Endodermal cell (in vitro differentiated cells): Measurements from ENCODE around the gene IGSF9B. TPM values are rescaled to one million over a fixed set of nuclear protein-coding genes. Genes with fewer than 3 reads are reported as not detected.

Experiments used
- DNase-seq: peaks from one replicate; pipeline ENCODE4 v3.0.0-alpha.2; 2017
- H3K27ac ChIP-seq: 2 replicates; pipeline ENCODE4 v1.5.1; 2013; ENCODE audit warnings: mild to moderate bottlenecking, low read depth, low read length, moderate library complexity
- H3K27me3 ChIP-seq: 2 replicates; pipeline ENCODE4 v1.6.1; 2013; ENCODE audit warnings: mild to moderate bottlenecking, low read length, moderate library complexity; ENCODE audit not compliant: insufficient read depth, control insufficient read depth, poor library complexity, severe bottlenecking
- H3K36me3 ChIP-seq: 2 replicates; pipeline ENCODE4 v1.7.0; 2013; ENCODE audit warnings: mild to moderate bottlenecking, low read length, moderate library complexity; ENCODE audit not compliant: control insufficient read depth, insufficient read depth
- H3K4me1 ChIP-seq: one replicate; pipeline ENCODE4 v1.7.0; 2013; ENCODE audit warnings: low read length; ENCODE audit not compliant: control insufficient read depth, insufficient read depth
- H3K4me3 ChIP-seq: 2 replicates; pipeline ENCODE4 v1.5.1; 2013; ENCODE audit warnings: mild to moderate bottlenecking, low read length, moderate library complexity
- H3K9ac ChIP-seq: 2 replicates; pipeline ENCODE4 v1.6.1; 2013; ENCODE audit warnings: mild to moderate bottlenecking, low read length, moderate library complexity; ENCODE audit not compliant: poor library complexity, severe bottlenecking; ENCODE audit errors: extremely low read depth
- H3K9me3 ChIP-seq: 2 replicates; pipeline ENCODE4 v1.6.1; 2013; ENCODE audit warnings: mild to moderate bottlenecking, low read length, moderate library complexity; ENCODE audit not compliant: control insufficient read depth
- H3K27ac Mint-ChIP-seq: 2 replicates; pipeline ENCODE4 v1.8.0; 2020; ENCODE audit warnings: mixed read lengths
- H3K27me3 Mint-ChIP-seq: 2 replicates; pipeline ENCODE4 v1.8.0; 2021; ENCODE audit warnings: mild to moderate bottlenecking, mixed read lengths; ENCODE audit not compliant: insufficient read depth
- H3K36me3 Mint-ChIP-seq: 2 replicates; pipeline ENCODE4 v1.8.0; 2020; ENCODE audit warnings: low read depth, mixed read lengths
- H3K4me1 Mint-ChIP-seq: 2 replicates; pipeline ENCODE4 v1.8.0; 2020; ENCODE audit warnings: mixed read lengths
- H3K4me3 Mint-ChIP-seq: 2 replicates; pipeline ENCODE4 v1.8.0; 2020; ENCODE audit warnings: mild to moderate bottlenecking, moderate library complexity, mixed read lengths
- H3K9me3 Mint-ChIP-seq: 2 replicates; pipeline ENCODE4 v1.8.0; 2020; ENCODE audit warnings: mild to moderate bottlenecking, mixed read lengths
- CTCF ChIP-seq: fragments of 200-600 bp; sonication (generic); conservative IDR thresholded peaks from 2 replicates; pipeline ENCODE4 v1.5.0; 2021; ENCODE audit warnings: antibody characterized with exemption, mild to moderate bottlenecking
- WGBS, 2 experiments: methylation state at CpG; one replicate each; pipeline versions ENCODE4 v1.1.5 to v1.1.7; 2013; ENCODE audit warnings: missing lambda C conversion rate in 2 of 2, mixed read lengths in 1 of 2; ENCODE audit not compliant: insufficient coverage in 1 of 2, insufficient read length in 1 of 2; 5-methylcytosine and 5-hydroxymethylcytosine counted together
- total RNA-seq, 2 donors: library from RNA; stranded (reverse); fragmentation: NEBNext Ultra II Directional in 1 of 2; extraction: Animal tissue kit (Norgen Biotek cat#: 25700) in 1 of 2; gene quantifications; 2 replicates in 1 of 2; 3 replicates in 1 of 2; pipeline ENCODE4 v1.2.1, GENCODE V29; 2021

Gene IGSF9B
- total RNA-seq, 2 donors from 2014 or later, result 14.1 to 23.0 TPM

- no peak overlapping the region for H3K9ac ChIP-seq
- H3K27ac ChIP-seq, result no peak overlapping the region
- no peak for DNase-seq
- TF ChIP-seq CTCF, result no peak
- H3K9me3 ChIP-seq, result no peaks in the 10 kb centered on the region
- no peak overlapping the region for H3K4me3 Mint-ChIP-seq
- no peak overlapping the region for H3K4me3 ChIP-seq
- no peaks in the 10 kb centered on the region for H3K4me1 Mint-ChIP-seq
- H3K9me3 Mint-ChIP-seq, result peaks cover 1% of the 10 kb centered on the region
- no peaks in the 10 kb centered on the region for H3K4me1 ChIP-seq
- H3K36me3 Mint-ChIP-seq, result no peaks in the 10 kb centered on the region
- no peaks in the 10 kb centered on the region for H3K36me3 ChIP-seq
- peaks cover 3% of the 10 kb centered on the region for H3K27me3 Mint-ChIP-seq
- no peaks in the 10 kb centered on the region for H3K27me3 ChIP-seq
- 92 to 96% methylated on average over 4 to 6 of the region's 6 CpGs for WGBS, 2 experiments
- no peak overlapping the region for H3K27ac Mint-ChIP-seq
Measured at GRCh38 chr11:134001088-134001487, 44.3 kb upstream of the IGSF9B start.

GRCh38 chr11:133999355-133999754 lies 42.6 kb upstream of the IGSF9B start:
- Histone ChIP-seq H3K9me3 (no peaks in the 10 kb centered on the region), H3K27ac (no peak overlapping the region), H3K27me3 (no peaks in the 10 kb centered on the region), H3K4me3 (no peak overlapping the region), H3K9ac (no peak overlapping the region), H3K4me1 (no peaks in the 10 kb centered on the region), H3K36me3 (no peaks in the 10 kb centered on the region)
- Mint-ChIP-seq H3K4me3 (no peak overlapping the region), H3K27ac (no peak overlapping the region), H3K9me3 (peaks cover 1% of the 10 kb centered on the region), H3K4me1 (no peaks in the 10 kb centered on the region), H3K27me3 (peaks cover 3% of the 10 kb centered on the region), H3K36me3 (no peaks in the 10 kb centered on the region)
- 90 to 91% methylated on average over 7 to 11 of the region's 11 CpGs for WGBS, 2 experiments
- DNase-seq, result no peak
- TF ChIP-seq CTCF, result no peak

GRCh38 chr11:133997554-133997953 lies 40.8 kb upstream of the IGSF9B start:
- no peak for DNase-seq
- Mint-ChIP-seq H3K9me3 (peaks cover 1% of the 10 kb centered on the region), H3K4me3 (no peak overlapping the region), H3K4me1 (no peaks in the 10 kb centered on the region), H3K27me3 (peaks cover 3% of the 10 kb centered on the region), H3K36me3 (no peaks in the 10 kb centered on the region), H3K27ac (no peak overlapping the region)
- no peaks in the 10 kb centered on the region for H3K4me1 ChIP-seq
- WGBS, 2 experiments, result 93% methylated on average over 3 to 5 of the region's 5 CpGs
- H3K4me3 ChIP-seq, result no peak overlapping the region
- H3K36me3 ChIP-seq, result no peaks in the 10 kb centered on the region
- H3K9ac ChIP-seq, result no peak overlapping the region
- no peaks in the 10 kb centered on the region for H3K27me3 ChIP-seq
- no peak overlapping the region for H3K27ac ChIP-seq
- no peak for TF ChIP-seq CTCF
- H3K9me3 ChIP-seq, result no peaks in the 10 kb centered on the region
